KOPT-K1 (cell line): ENCODE results near the gene SMIM10L2A.
"Not testable (repeated sequence)": the region's sequence is repeated elsewhere in the genome, so short reads cannot be mapped to it uniquely, and the experiment has no call there.

ENCODE experiments used
- H3K27ac ChIP-seq: fragments of 200-600 bp; sonication (generic); 2 replicates; pipeline ENCODE4 v1.5.1; 2016; ENCODE audit warnings: antibody characterized with exemption, mild to moderate bottlenecking, low read depth, low read length; ENCODE audit not compliant: poor library complexity, severe bottlenecking
- H3K36me3 ChIP-seq: fragments of 200-600 bp; sonication (generic); 2 replicates; pipeline ENCODE4 v1.5.1; 2017; ENCODE audit warnings: antibody characterized with exemption, mild to moderate bottlenecking, low read length, moderate library complexity; ENCODE audit not compliant: insufficient read depth
- H3K9me3 ChIP-seq: fragments of 200-600 bp; sonication (generic); 2 replicates; pipeline ENCODE4 v1.5.1; 2017; ENCODE audit warnings: antibody characterized with exemption, low read length, mild to moderate bottlenecking; ENCODE audit not compliant: insufficient read depth, poor library complexity, severe bottlenecking

The SMIM10L2A gene

DNA sequence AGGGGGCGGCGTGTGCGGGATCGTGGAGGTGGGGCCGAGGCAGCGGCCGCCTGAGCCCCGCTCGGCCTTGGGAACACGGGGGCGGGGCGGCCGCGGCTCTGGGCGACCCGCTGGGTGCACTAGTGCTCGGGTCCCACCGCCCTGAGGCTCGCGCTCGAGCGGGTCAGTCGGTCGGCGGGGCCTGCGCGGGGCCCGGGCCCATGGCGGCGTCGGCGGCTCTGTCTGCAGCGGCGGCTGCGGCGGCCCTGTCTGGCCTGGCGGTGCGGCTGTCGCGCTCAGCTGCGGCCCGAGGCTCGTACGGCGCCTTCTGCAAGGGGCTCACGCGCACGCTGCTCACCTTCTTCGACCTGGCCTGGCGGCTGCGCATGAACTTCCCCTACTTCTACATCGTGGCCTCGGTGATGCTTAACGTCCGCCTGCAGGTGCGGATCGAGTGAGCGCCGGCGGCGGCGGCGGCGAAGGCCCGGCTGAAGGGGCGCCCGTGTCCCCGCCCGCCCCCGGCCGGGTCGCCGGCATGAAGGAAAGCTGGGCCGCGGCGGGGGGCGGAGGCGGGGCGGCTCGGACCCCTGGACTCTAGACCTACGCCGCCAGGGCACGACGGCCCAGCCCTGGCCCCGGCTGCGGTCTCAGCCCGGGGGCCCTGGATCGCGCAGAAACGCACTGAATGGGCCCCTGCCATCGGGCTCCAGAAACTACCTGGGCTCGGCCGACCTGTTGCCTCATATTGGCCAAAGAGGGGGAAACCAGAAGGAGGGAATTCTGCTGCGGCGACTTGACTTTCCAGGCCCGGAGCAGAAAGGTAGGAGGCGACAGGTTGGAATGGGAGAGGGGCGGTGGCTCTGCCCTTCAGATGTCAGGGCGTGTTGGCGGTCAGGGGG lies at the start of gene SMIM10L2A:
Gene SMIM10L2A, plus strand, starts transcription at position 13 of the 878 bp plus-strand sequence. Its CDS starts 188 bp downstream, at position 201.
- Histone ChIP-seq H3K36me3 (no peaks in the 10 kb centered on the region), H3K9me3 (no peaks in the 10 kb centered on the region), H3K27ac (no peak within 1 kb of the TSS)

- peaks cover 3% of the 10 kb centered on the region for H3K9me3 ChIP-seq
- H3K36me3 ChIP-seq = no peaks in the 10 kb centered on the region
- H3K27ac ChIP-seq = no peak overlapping the region
Observed at GRCh38 chrX:135373357-135373756, 48.4 kb upstream of the SMIM10L2A start.

- no peaks in the 10 kb centered on the region for H3K9me3 ChIP-seq
- H3K36me3 ChIP-seq = no peaks in the 10 kb centered on the region
- no peak overlapping the region for H3K27ac ChIP-seq
Observed at GRCh38 chrX:135382260-135382659, 39.5 kb upstream of the SMIM10L2A start.

- H3K9me3 ChIP-seq = no peaks in the 10 kb centered on the region
- no peaks in the 10 kb centered on the region for H3K36me3 ChIP-seq
- no peak overlapping the region for H3K27ac ChIP-seq
Observed at GRCh38 chrX:135383249-135383648, 38.5 kb upstream of the SMIM10L2A start.

DNA sequence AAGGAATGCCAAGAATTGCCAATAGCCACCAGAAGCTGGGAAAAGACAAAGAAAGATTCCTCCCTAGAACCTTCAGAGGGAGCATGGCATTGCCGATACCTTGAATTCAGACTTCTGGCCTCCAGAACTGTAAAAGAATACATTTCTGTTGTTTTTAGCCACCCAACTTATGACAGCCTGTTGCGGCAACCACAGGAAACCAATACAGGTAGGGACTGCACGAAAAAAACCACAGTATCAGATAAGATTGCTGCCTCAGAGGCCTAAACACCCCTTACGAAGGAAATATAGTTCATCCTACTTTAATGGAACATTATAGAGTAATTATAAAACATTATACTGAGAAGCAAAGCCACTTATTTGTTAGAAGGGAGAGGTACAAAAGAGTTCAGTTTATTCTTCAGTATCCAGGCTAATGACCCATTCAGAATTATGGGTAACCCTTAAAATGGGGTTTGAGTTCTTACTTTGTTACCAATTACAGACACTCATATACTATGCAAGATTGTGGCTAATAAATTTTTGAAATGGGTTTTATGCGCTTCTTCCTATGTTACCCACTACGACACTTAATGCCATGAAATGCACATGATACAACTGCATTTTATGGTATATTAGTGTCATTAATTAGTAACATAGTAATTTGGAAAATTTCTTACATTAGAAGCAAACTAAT lies 37.4 kb upstream of the SMIM10L2A start:
- H3K9me3 ChIP-seq = no peaks in the 10 kb centered on the region
- no peak overlapping the region for H3K27ac ChIP-seq
- no peaks in the 10 kb centered on the region for H3K36me3 ChIP-seq

GRCh38 chrX:135388841-135389240 lies 32.9 kb upstream of the SMIM10L2A start:
- H3K36me3 ChIP-seq = no peaks in the 10 kb centered on the region
- no peak overlapping the region for H3K27ac ChIP-seq
- H3K9me3 ChIP-seq = no peaks in the 10 kb centered on the region

DNA sequence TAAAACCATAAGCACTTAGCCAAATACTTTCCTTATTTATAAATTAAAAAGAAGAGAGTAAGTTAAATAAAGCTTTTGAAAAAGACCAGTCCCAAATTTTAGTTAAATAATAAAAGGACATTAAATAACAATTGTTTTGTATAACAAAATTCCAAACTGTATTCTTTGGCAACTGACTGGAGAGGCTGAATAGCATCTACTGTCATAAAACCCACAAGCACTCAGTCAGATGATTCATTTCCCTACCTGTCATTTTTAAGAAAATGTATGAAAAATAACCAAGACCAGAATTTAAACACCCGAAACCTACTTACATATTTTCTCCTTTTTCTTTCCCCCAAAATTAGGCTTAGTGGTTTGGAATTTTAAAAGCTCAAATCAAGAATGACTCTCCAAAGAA lies 32.5 kb upstream of the SMIM10L2A start:
- Histone ChIP-seq H3K9me3 (no peaks in the 10 kb centered on the region), H3K27ac (no peak overlapping the region), H3K36me3 (no peaks in the 10 kb centered on the region)

- no peaks in the 10 kb centered on the region for H3K9me3 ChIP-seq
- no peaks in the 10 kb centered on the region for H3K36me3 ChIP-seq
- H3K27ac ChIP-seq = no peak overlapping the region
Observed at GRCh38 chrX:135389717-135390116, 32.0 kb upstream of the SMIM10L2A start.

DNA sequence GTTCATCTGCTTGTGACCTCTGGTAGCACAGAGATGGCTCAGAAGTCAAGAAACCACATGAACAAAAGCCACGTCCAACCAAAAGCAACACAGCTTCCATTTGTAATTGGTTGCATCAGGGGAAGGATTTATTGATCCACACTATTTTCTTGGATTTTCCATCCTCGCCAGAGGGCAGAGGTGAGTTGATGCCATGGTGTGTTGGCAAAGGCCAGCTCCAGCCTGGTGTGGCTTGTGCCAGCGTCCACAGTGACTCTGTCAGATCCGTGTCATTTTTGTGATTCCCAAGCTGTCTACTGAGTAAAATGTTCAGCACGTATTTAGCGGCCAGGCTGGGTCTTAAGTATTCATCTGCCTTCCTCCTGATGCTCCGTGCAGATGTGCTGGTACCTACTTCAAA lies 30.0 kb upstream of the SMIM10L2A start:
- no peaks in the 10 kb centered on the region for H3K36me3 ChIP-seq
- H3K9me3 ChIP-seq = no peaks in the 10 kb centered on the region
- H3K27ac ChIP-seq = no peak overlapping the region

GRCh38 chrX:135393051-135393450 lies 28.7 kb upstream of the SMIM10L2A start:
- no peaks in the 10 kb centered on the region for H3K9me3 ChIP-seq
- no peak overlapping the region for H3K27ac ChIP-seq
- H3K36me3 ChIP-seq = no peaks in the 10 kb centered on the region

DNA sequence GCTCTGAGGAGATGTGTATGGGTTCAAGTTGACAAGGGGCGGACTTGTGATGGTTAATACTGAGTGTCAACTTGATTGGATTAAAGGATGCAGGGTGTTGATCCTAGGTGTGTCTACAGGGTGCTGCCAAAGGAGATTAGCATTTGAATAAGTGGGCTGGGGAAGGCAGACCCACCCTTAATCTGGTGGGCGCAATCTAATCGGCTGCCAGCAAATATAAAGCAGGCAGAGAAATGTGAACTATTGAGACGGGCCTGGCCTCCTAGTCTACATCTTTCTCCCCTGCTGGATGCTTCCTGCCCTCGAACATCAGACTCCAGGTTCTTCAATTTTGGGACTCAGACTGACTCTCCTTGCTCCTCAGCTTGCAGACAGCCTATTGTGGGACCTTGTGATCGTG lies 26.7 kb upstream of the SMIM10L2A start:
- H3K27ac ChIP-seq = no peak overlapping the region
- no peaks in the 10 kb centered on the region for H3K36me3 ChIP-seq
- H3K9me3 ChIP-seq = no peaks in the 10 kb centered on the region

DNA sequence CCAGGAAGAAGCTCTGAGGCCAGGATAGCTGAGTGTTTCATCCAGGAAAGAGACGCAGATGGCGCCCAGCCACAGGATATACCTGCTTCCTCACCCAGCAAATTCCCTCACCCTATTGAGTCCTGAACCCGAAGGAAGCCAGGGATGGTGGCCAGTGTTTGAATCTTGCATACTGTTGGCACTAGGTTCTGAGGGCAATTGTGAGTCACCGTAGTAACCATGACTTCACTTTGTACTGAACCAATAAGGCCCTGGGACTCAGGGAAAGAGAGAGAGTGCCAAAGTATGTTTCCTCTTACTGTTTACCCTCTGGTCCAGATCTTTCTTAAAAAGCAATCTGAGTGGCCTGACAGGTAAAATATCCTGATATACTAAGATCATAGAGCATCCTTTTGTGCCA lies 25.6 kb upstream of the SMIM10L2A start:
- Histone ChIP-seq H3K9me3 (no peaks in the 10 kb centered on the region), H3K36me3 (no peaks in the 10 kb centered on the region), H3K27ac (no peak overlapping the region)

DNA sequence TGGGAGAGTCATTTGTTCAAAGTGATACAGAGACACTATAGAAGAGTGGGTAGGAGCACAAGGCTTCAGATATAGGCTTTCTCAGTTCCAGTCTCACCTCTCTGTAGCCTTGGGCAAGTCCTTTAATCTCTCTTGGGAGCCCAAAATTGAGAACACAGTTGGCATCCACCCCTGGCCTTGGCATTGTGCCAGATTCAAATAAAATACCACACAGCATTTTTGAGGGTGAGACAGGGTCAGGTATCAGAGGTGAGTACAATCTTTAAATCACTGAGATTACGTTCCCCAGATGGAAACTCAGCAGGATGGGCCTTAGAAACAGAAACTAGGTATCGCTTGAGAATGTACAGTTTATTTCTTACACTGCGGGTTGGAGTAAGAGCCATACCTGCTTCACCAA lies 25.2 kb upstream of the SMIM10L2A start:
- no peaks in the 10 kb centered on the region for H3K9me3 ChIP-seq
- H3K27ac ChIP-seq = no peak overlapping the region
- no peaks in the 10 kb centered on the region for H3K36me3 ChIP-seq

GRCh38 chrX:135397652-135398051 lies 24.1 kb upstream of the SMIM10L2A start:
- H3K9me3 ChIP-seq = no peaks in the 10 kb centered on the region
- H3K36me3 ChIP-seq = no peaks in the 10 kb centered on the region
- no peak overlapping the region for H3K27ac ChIP-seq

GRCh38 chrX:135403374-135403773 lies 18.4 kb upstream of the SMIM10L2A start:
- Histone ChIP-seq H3K36me3 (no peaks in the 10 kb centered on the region), H3K27ac (no peak overlapping the region), H3K9me3 (no peaks in the 10 kb centered on the region)

DNA sequence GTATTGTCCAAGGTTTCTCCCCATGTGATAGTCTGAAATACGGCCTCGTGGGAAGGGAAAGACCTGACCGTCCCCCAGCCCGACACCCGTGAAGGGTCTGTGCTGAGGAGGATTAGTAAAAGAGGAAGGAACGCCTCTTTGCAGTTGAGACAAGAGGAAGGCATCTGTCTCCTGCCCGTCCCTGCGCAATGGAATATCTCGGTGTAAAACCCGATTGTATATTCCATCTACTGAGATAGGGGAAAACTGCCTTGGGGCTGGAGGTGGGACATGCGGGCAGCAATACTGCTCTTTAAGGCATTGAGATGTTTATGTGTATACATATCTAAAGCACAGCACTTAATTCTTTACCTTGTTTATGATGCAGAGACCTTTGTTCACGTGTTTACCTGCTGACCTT lies 15.3 kb upstream of the SMIM10L2A start:
- not testable (repeated sequence) for H3K36me3 ChIP-seq, H3K9me3 ChIP-seq, H3K27ac ChIP-seq
